Cardiac muscle cell (in vitro differentiated cells and primary cell): ENCODE data around the gene CIAO2A. TPM values are rescaled to one million over a fixed set of nuclear protein-coding genes. Genes with fewer than 3 reads are reported as not detected.
"Not testable (repeated sequence)": the region's sequence is repeated elsewhere in the genome, so short reads cannot be mapped to it uniquely, and the experiment has no call there.

Source experiments
- DNase-seq, 2 donors: peaks; one replicate each; pipeline versions ENCODE4 v3.0.0 to v3.0.0-alpha.2; 2010 to 2017; ENCODE audit warnings: low read depth in 1 of 2, low spot score in 1 of 2
- H3K27ac ChIP-seq: fragments of 200-600 bp; sonication (generic); 2 replicates; pipeline ENCODE4 v1.5.1; 2016
- H3K27me3 ChIP-seq: fragments of 200-600 bp; sonication (generic); 2 replicates; pipeline ENCODE4 v1.6.0; 2016; ENCODE audit warnings: control low read depth
- H3K36me3 ChIP-seq: fragments of 200-600 bp; sonication (generic); 2 replicates; pipeline ENCODE4 v1.5.1; 2016; ENCODE audit warnings: control low read depth
- H3K4me1 ChIP-seq: fragments of 200-600 bp; sonication (generic); 2 replicates; pipeline ENCODE4 v1.8.1; 2017; ENCODE audit warnings: low read depth, mild to moderate bottlenecking, mixed run types
- H3K4me3 ChIP-seq: fragments of 200-600 bp; sonication (generic); 2 replicates; pipeline ENCODE4 v1.5.1; 2016; ENCODE audit warnings: mild to moderate bottlenecking
- H3K9me3 ChIP-seq: fragments of 200-600 bp; sonication (generic); 2 replicates; pipeline ENCODE4 v1.5.1; 2017; ENCODE audit warnings: low read depth, mild to moderate bottlenecking, control low read depth
- CTCF ChIP-seq: IDR thresholded peaks from 2 replicates; pipeline ENCODE4 v1.5.1; 2012; ENCODE audit warnings: low read depth, mild to moderate bottlenecking, low read length
- polyA plus RNA-seq: library from polyadenylated mRNA; unstranded; fragments of >200 nt; fragmentation: Nextera tagmentation; extraction: Ambion mirVana; gene quantifications from 2 replicates; pipeline ENCODE4 v1.2.1, GENCODE V29; 2016
- total RNA-seq: library from RNA; depleted of rRNA; stranded (reverse); fragments of >200 nt; gene quantifications from 2 replicates; pipeline ENCODE4 v1.2.3, GENCODE V29; 2016

Gene CIAO2A
- total and polyA plus RNA-seq, 2 experiments from 2014 or later = 115 to 181 TPM

GRCh38 chr15:64092864-64093626 is 593 bp downstream of the CIAO2A start:
- DNase-seq = peak; percentile 51 to 61
- H3K27ac ChIP-seq = peak overlapping the region; percentile 82
- peak overlapping the region; percentile 54 for H3K4me3 ChIP-seq
- no peaks in the 10 kb centered on the region for H3K36me3 ChIP-seq
- no peaks in the 10 kb centered on the region for H3K9me3 ChIP-seq
- H3K27me3 ChIP-seq = no peaks in the 10 kb centered on the region
- H3K4me1 ChIP-seq = peaks cover 31% of the 10 kb centered on the region
- TF ChIP-seq CTCF = no peak

- Histone ChIP-seq H3K4me3 (peak overlapping the region; percentile 54), H3K36me3 (peaks cover 2% of the 10 kb centered on the region), H3K4me1 (peaks cover 28% of the 10 kb centered on the region), H3K27me3 (no peaks in the 10 kb centered on the region), H3K9me3 (no peaks in the 10 kb centered on the region), H3K27ac (peak overlapping the region; percentile 82)
- DNase-seq = no peak
- TF ChIP-seq CTCF = no peak
These were observed 1.4 kb downstream of the CIAO2A start for GRCh38 chr15:64092075-64092820.

- DNase-seq = no peak
- Histone ChIP-seq H3K27ac (peak overlapping the region; percentile 75), H3K4me1 (peaks cover 25% of the 10 kb centered on the region), H3K36me3 (peaks cover 2% of the 10 kb centered on the region), H3K27me3 (no peaks in the 10 kb centered on the region), H3K4me3 (no peak overlapping the region), H3K9me3 (no peaks in the 10 kb centered on the region)
- no peak for TF ChIP-seq CTCF
These were observed 3.1 kb downstream of the CIAO2A start for GRCh38 chr15:64090527-64090926.

- no peak for DNase-seq
- Histone ChIP-seq H3K9me3 (no peaks in the 10 kb centered on the region), H3K4me1 (peaks cover 18% of the 10 kb centered on the region), H3K27ac (peak overlapping the region; percentile 75), H3K4me3 (no peak overlapping the region), H3K27me3 (no peaks in the 10 kb centered on the region), H3K36me3 (peaks cover 6% of the 10 kb centered on the region)
- no peak for TF ChIP-seq CTCF
These were observed 3.9 kb downstream of the CIAO2A start for GRCh38 chr15:64089543-64090280.

GRCh38 chr15:64082757-64083156 is 10.9 kb downstream of the CIAO2A start:
- Histone ChIP-seq H3K36me3 (peaks cover 13% of the 10 kb centered on the region), H3K9me3 (no peaks in the 10 kb centered on the region), H3K27me3 (no peaks in the 10 kb centered on the region)

GRCh38 chr15:64073496-64073895 is 20.1 kb downstream of the CIAO2A start:
- H3K27ac ChIP-seq, H3K9me3 ChIP-seq, H3K27me3 ChIP-seq, DNase-seq, H3K4me3 ChIP-seq, H3K4me1 ChIP-seq: not testable (repeated sequence)
- H3K36me3 ChIP-seq = peaks cover 21% of the 10 kb centered on the region

More at GRCh38 chr15:64082757-64083156, 10.9 kb downstream of the CIAO2A start:
- TF ChIP-seq CTCF = no peak
- DNase-seq = no peak
- H3K4me1 ChIP-seq = no peaks in the 10 kb centered on the region
- no peak overlapping the region for H3K4me3 ChIP-seq
- H3K27ac ChIP-seq = no peak overlapping the region
